ENCODE measurements around the gene GALNT1. TPM values are rescaled to one million over a fixed set of nuclear protein-coding genes. Genes with fewer than 3 reads are reported as not detected.

The GALNT1 gene
- total and polyA plus RNA-seq, 2 donors: 29.8 to 127 TPM

GRCh38 chr18:35590935-35591334 lies 9.4 kb downstream of the GALNT1 start:
- DNase-seq (ENCODE audit: extremely low spot score): no peak
- Histone ChIP-seq H3K36me3 (ENCODE audit: insufficient read depth) (no peaks in the 10 kb centered on the region), H3K27ac (ENCODE audit: low read depth) (no peak overlapping the region), H3K4me1 (ENCODE audit: insufficient read depth) (no peaks in the 10 kb centered on the region), H3K4me3 (ENCODE audit: low read depth, low read length) (no peak overlapping the region)
- WGBS: 95% methylated on average over 1 of the region's 1 CpG

- H3K27ac ChIP-seq (ENCODE audit: low read depth): no peak overlapping the region
- no peak for DNase-seq (ENCODE audit: extremely low spot score)
- no peak overlapping the region for H3K4me3 ChIP-seq (ENCODE audit: low read depth, low read length)
- H3K36me3 ChIP-seq (ENCODE audit: insufficient read depth): no peaks in the 10 kb centered on the region
- peaks cover 1% of the 10 kb centered on the region for H3K4me1 ChIP-seq (ENCODE audit: insufficient read depth)
Observed at GRCh38 chr18:35592298-35592697, 10.8 kb downstream of the GALNT1 start.

GRCh38 chr18:35593859-35594258 lies 12.3 kb downstream of the GALNT1 start:
- no peak for DNase-seq (ENCODE audit: extremely low spot score)

GRCh38 chr18:35597758-35598157 lies 16.2 kb downstream of the GALNT1 start:
- peaks cover 1% of the 10 kb centered on the region for H3K4me1 ChIP-seq (ENCODE audit: insufficient read depth)
- H3K36me3 ChIP-seq (ENCODE audit: insufficient read depth): no peaks in the 10 kb centered on the region
- WGBS: 96% methylated on average over 4 of the region's 4 CpGs
- H3K4me3 ChIP-seq (ENCODE audit: low read depth, low read length): no peak overlapping the region
- no peak for DNase-seq (ENCODE audit: extremely low spot score)
- H3K27ac ChIP-seq (ENCODE audit: low read depth): no peak overlapping the region

More at GRCh38 chr18:35593859-35594258, 12.3 kb downstream of the GALNT1 start:
- Histone ChIP-seq H3K27ac (ENCODE audit: low read depth) (no peak overlapping the region), H3K4me3 (ENCODE audit: low read depth, low read length) (no peak overlapping the region), H3K4me1 (ENCODE audit: insufficient read depth) (peaks cover 1% of the 10 kb centered on the region), H3K36me3 (ENCODE audit: insufficient read depth) (no peaks in the 10 kb centered on the region)
- 97% methylated on average over 4 of the region's 4 CpGs for WGBS

- WGBS: 89% methylated on average over 4 of the region's 4 CpGs
- no peaks in the 10 kb centered on the region for H3K36me3 ChIP-seq (ENCODE audit: insufficient read depth)
- H3K4me1 ChIP-seq (ENCODE audit: insufficient read depth): peaks cover 2% of the 10 kb centered on the region
- no peak for DNase-seq (ENCODE audit: extremely low spot score)
- H3K27ac ChIP-seq (ENCODE audit: low read depth): no peak overlapping the region
- H3K4me3 ChIP-seq (ENCODE audit: low read depth, low read length): no peak overlapping the region
Observed at GRCh38 chr18:35602193-35602820, 20.8 kb downstream of the GALNT1 start.

- no peak overlapping the region for H3K4me3 ChIP-seq (ENCODE audit: low read depth, low read length)
- H3K4me1 ChIP-seq (ENCODE audit: insufficient read depth): peaks cover 2% of the 10 kb centered on the region
- H3K27ac ChIP-seq (ENCODE audit: low read depth): no peak overlapping the region
- no peaks in the 10 kb centered on the region for H3K36me3 ChIP-seq (ENCODE audit: insufficient read depth)
- no peak for DNase-seq (ENCODE audit: extremely low spot score)
Observed at GRCh38 chr18:35603008-35603407, 21.5 kb downstream of the GALNT1 start.

- peaks cover 2% of the 10 kb centered on the region for H3K4me1 ChIP-seq (ENCODE audit: insufficient read depth)
- H3K4me3 ChIP-seq (ENCODE audit: low read depth, low read length): no peak overlapping the region
- H3K27ac ChIP-seq (ENCODE audit: low read depth): no peak overlapping the region
- no peaks in the 10 kb centered on the region for H3K36me3 ChIP-seq (ENCODE audit: insufficient read depth)
- DNase-seq (ENCODE audit: extremely low spot score): no peak
- WGBS: 95% methylated on average over 3 of the region's 3 CpGs
Observed at GRCh38 chr18:35603528-35603927, 22.0 kb downstream of the GALNT1 start.

GRCh38 chr18:35604369-35604768 lies 22.8 kb downstream of the GALNT1 start:
- no peaks in the 10 kb centered on the region for H3K36me3 ChIP-seq (ENCODE audit: insufficient read depth)
- peaks cover 2% of the 10 kb centered on the region for H3K4me1 ChIP-seq (ENCODE audit: insufficient read depth)
- DNase-seq (ENCODE audit: extremely low spot score): no peak
- H3K4me3 ChIP-seq (ENCODE audit: low read depth, low read length): no peak overlapping the region
- 94% methylated on average over 3 of the region's 3 CpGs for WGBS
- H3K27ac ChIP-seq (ENCODE audit: low read depth): no peak overlapping the region

GRCh38 chr18:35605686-35606417 lies 24.3 kb downstream of the GALNT1 start:
- 89% methylated on average over 3 of the region's 3 CpGs for WGBS
- Histone ChIP-seq H3K36me3 (ENCODE audit: insufficient read depth) (no peaks in the 10 kb centered on the region), H3K27ac (ENCODE audit: low read depth) (no peak overlapping the region), H3K4me3 (ENCODE audit: low read depth, low read length) (no peak overlapping the region), H3K4me1 (ENCODE audit: insufficient read depth) (peaks cover 2% of the 10 kb centered on the region)
- no peak for DNase-seq (ENCODE audit: extremely low spot score)

- DNase-seq (ENCODE audit: extremely low spot score): no peak
- Histone ChIP-seq H3K36me3 (ENCODE audit: insufficient read depth) (no peaks in the 10 kb centered on the region), H3K27ac (ENCODE audit: low read depth) (no peak overlapping the region), H3K4me1 (ENCODE audit: insufficient read depth) (peaks cover 3% of the 10 kb centered on the region), H3K4me3 (ENCODE audit: low read depth, low read length) (no peak overlapping the region)
- 99% methylated on average over 1 of the region's 1 CpG for WGBS
Observed at GRCh38 chr18:35609236-35609635, 27.7 kb downstream of the GALNT1 start.

- Histone ChIP-seq H3K4me1 (ENCODE audit: insufficient read depth) (peaks cover 3% of the 10 kb centered on the region), H3K36me3 (ENCODE audit: insufficient read depth) (no peaks in the 10 kb centered on the region), H3K4me3 (ENCODE audit: low read depth, low read length) (no peak overlapping the region), H3K27ac (ENCODE audit: low read depth) (no peak overlapping the region)
- DNase-seq (ENCODE audit: extremely low spot score): no peak
- WGBS: 73% methylated on average over 3 of the region's 3 CpGs
Observed at GRCh38 chr18:35610089-35610488, 28.5 kb downstream of the GALNT1 start.

GRCh38 chr18:35610724-35611123 lies 29.2 kb downstream of the GALNT1 start:
- H3K4me3 ChIP-seq (ENCODE audit: low read depth, low read length): no peak overlapping the region
- no peak overlapping the region for H3K27ac ChIP-seq (ENCODE audit: low read depth)
- no peaks in the 10 kb centered on the region for H3K36me3 ChIP-seq (ENCODE audit: insufficient read depth)
- no peak for DNase-seq (ENCODE audit: extremely low spot score)
- H3K4me1 ChIP-seq (ENCODE audit: insufficient read depth): peaks cover 3% of the 10 kb centered on the region

GRCh38 chr18:35611518-35611917 lies 30.0 kb downstream of the GALNT1 start:
- H3K4me3 ChIP-seq (ENCODE audit: low read depth, low read length): no peak overlapping the region
- no peak for DNase-seq (ENCODE audit: extremely low spot score)
- WGBS: 66% methylated on average over 1 of the region's 1 CpG
- H3K36me3 ChIP-seq (ENCODE audit: insufficient read depth): no peaks in the 10 kb centered on the region
- H3K4me1 ChIP-seq (ENCODE audit: insufficient read depth): peaks cover 1% of the 10 kb centered on the region
- H3K27ac ChIP-seq (ENCODE audit: low read depth): no peak overlapping the region

GRCh38 chr18:35616074-35616473 lies 34.5 kb downstream of the GALNT1 start:
- Histone ChIP-seq H3K4me1 (ENCODE audit: insufficient read depth) (peaks cover 1% of the 10 kb centered on the region), H3K36me3 (ENCODE audit: insufficient read depth) (no peaks in the 10 kb centered on the region), H3K27ac (ENCODE audit: low read depth) (no peak overlapping the region), H3K4me3 (ENCODE audit: low read depth, low read length) (no peak overlapping the region)
- DNase-seq (ENCODE audit: extremely low spot score): no peak
- 96% methylated on average over 2 of the region's 2 CpGs for WGBS
